ENCODE measurements around the gene TMEM131. TPM values are rescaled to one million over a fixed set of nuclear protein-coding genes. Genes with fewer than 3 reads are reported as not detected.

TMEM131 gene
- total RNA-seq, 1 donor from 2014 or later = 52.9 TPM

DNA sequence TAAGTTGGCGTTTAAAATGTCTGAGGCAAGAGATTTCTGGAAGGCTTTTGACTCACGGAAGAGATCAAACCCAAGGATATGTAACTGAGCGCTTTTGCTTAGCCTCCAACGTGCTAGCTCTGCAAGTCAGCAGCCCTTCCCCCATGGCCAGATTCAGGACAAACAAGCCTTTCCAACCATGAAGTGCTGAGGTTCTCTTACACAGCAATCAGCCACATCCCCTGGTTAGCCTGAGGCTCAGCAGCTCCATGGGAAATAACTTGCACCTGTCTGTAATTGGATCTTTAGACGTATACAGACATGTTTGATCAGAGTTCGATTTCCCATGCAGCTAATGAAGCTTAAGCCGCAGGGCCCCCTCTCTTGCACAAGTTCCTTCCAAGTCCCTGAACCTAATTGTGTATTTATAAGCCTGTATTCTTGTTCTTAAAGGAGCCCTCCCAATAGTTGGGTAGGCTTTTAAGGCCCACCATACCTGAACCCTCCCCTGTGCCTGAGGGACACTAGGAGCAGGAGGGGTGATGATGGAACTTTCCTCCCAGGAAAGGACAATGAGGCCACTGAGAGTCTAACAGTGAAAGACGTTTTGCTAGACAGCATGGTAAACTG is 2.1 kb upstream of the TMEM131 start:
- no peak for DNase-seq (ENCODE audit: low spot score in 2 of 2, unreplicated experiment in 2 of 2)
- H3K4me3 Mint-ChIP-seq = no peak overlapping the region
- H3K27me3 Mint-ChIP-seq (ENCODE audit: low read depth) = no peaks in the 10 kb centered on the region
- TF ChIP-seq, protein P1, sequence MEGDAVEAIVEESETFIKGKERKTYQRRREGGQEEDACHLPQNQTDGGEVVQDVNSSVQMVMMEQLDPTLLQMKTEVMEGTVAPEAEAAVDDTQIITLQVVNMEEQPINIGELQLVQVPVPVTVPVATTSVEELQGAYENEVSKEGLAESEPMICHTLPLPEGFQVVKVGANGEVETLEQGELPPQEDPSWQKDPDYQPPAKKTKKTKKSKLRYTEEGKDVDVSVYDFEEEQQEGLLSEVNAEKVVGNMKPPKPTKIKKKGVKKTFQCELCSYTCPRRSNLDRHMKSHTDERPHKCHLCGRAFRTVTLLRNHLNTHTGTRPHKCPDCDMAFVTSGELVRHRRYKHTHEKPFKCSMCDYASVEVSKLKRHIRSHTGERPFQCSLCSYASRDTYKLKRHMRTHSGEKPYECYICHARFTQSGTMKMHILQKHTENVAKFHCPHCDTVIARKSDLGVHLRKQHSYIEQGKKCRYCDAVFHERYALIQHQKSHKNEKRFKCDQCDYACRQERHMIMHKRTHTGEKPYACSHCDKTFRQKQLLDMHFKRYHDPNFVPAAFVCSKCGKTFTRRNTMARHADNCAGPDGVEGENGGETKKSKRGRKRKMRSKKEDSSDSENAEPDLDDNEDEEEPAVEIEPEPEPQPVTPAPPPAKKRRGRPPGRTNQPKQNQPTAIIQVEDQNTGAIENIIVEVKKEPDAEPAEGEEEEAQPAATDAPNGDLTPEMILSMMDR (IDR thresholded peaks at IDR 0.05; ENCODE audit: unreplicated experiment) = no peak
- H3K9me3 Mint-ChIP-seq = no peaks in the 10 kb centered on the region
- no peaks in the 10 kb centered on the region for H3K36me3 Mint-ChIP-seq
- H3K4me1 Mint-ChIP-seq = peaks cover 24% of the 10 kb centered on the region
- no peak overlapping the region for H3K27ac Mint-ChIP-seq

DNA sequence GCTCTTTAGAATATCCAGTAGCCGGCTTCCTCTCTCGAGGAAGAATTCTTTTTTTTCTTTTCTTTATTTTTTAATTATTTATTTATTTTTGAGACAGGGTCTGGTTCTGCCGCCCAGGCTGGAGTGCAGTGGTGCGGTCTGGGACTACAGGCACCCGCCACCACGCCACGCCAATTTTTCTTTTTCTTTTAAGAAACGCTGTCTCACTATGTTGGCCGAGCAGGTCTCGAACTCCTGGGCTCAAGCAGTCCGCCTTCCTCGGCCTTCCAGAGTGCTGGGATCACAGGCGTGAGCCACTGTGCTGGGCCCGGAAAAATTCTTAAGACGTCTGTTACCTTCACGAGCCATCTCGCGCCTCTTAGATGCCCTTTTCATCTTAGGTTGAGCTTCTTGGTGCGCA is 931 bp upstream of the TMEM131 start:
- Mint-ChIP-seq H3K36me3 (no peaks in the 10 kb centered on the region), H3K4me3 (peak overlapping the region; percentile 83), H3K27me3 (ENCODE audit: low read depth) (no peaks in the 10 kb centered on the region), H3K4me1 (peaks cover 28% of the 10 kb centered on the region), H3K9me3 (no peaks in the 10 kb centered on the region), H3K27ac (peak overlapping the region; percentile 91)
- no peak for DNase-seq (ENCODE audit: low spot score in 2 of 2, unreplicated experiment in 2 of 2)
- TF ChIP-seq, protein P1 (IDR thresholded peaks at IDR 0.05; ENCODE audit: unreplicated experiment) = no peak

DNA sequence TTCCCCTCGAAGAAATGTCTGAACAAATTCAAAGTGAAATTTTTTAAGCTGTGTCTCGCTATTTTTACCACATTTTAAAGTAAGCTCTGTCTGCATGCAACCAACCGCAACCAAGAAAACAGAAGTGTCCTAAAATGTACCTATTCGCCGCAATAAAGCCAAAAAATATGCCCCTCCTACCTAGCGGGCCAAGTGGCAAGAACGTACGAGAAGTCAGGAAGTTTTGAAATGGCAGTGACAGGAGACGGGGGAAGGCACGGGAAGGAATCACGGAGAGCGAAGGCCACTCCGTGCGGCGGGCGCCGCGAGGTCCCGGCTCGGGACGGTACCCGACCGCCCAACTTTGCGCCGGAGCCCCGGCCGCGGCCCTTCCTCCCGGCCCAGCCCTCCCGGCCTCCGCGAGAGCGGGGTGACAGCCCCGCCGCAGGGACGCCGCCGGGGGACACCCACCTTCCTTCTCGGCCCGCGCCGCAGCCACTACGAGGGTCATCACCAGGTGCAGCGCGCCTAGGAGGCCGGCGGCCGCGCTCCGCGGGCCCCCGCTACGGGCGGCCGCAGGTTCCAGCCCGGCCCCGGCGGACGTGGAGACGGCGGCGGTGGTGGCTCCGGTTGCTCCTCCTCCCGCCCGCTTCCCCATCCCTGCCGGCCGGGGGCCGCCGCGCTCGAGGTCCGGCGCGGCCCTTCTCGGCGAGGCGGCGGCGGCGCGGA is 568 bp downstream of the TMEM131 start:
- peak; percentile 33 to 62 for DNase-seq (ENCODE audit: low spot score in 2 of 2, unreplicated experiment in 2 of 2)
- no peaks in the 10 kb centered on the region for H3K27me3 Mint-ChIP-seq (ENCODE audit: low read depth)
- peak overlapping the region; percentile 99 for H3K4me3 Mint-ChIP-seq
- H3K27ac Mint-ChIP-seq = peak overlapping the region; percentile 99
- TF ChIP-seq, protein P1 (IDR thresholded peaks at IDR 0.05; ENCODE audit: unreplicated experiment) = no peak
- H3K36me3 Mint-ChIP-seq = no peaks in the 10 kb centered on the region
- H3K4me1 Mint-ChIP-seq = peaks cover 29% of the 10 kb centered on the region
- H3K9me3 Mint-ChIP-seq = no peaks in the 10 kb centered on the region

DNA sequence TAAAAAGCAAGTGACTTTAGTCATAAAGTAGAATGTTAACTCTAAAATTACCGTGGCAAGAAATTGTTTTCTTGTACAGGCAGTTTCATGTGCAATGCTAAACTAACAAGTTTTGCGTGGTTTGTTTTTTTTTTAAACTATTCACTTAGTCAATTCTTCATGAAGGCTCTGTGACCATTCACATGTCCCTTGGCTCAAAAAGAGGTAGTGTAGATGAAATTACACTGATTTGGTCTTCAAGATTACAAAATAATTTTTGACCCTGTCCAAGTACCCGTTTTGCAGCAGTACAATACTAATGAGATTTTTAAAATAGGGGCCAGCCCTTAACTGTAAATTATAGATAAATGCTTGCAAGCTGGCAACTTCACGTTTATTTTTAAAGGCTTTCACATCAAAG is 1.3 kb downstream of the TMEM131 start:
- Mint-ChIP-seq H3K9me3 (no peaks in the 10 kb centered on the region), H3K4me1 (peaks cover 29% of the 10 kb centered on the region), H3K4me3 (peak overlapping the region; percentile 99), H3K27ac (peak overlapping the region; percentile 99), H3K36me3 (no peaks in the 10 kb centered on the region), H3K27me3 (ENCODE audit: low read depth) (no peaks in the 10 kb centered on the region)
- DNase-seq (ENCODE audit: low spot score in 2 of 2, unreplicated experiment in 2 of 2) = no peak
- TF ChIP-seq, protein P1 (IDR thresholded peaks at IDR 0.05; ENCODE audit: unreplicated experiment) = no peak

DNA sequence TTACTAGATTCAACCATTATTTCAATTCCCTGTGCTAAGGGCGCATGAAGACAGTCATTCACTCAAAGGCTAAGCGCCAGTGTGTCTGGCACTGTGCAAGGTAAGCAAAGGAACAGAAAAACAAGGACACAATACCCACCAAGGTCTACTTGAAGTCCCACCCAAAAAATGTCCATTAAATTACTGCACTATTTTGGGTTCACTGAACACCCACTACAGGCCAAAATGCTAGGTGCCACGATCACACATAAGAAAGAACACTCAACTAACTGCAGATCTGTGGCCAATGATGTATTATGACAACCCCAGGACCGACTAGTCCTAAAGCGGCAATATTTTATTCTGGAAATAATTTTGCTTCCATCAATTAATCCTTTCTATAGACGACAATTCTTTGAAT is 1.8 kb downstream of the TMEM131 start:
- TF ChIP-seq, protein P1 (IDR thresholded peaks at IDR 0.05; ENCODE audit: unreplicated experiment) = no peak
- Mint-ChIP-seq H3K36me3 (no peaks in the 10 kb centered on the region), H3K27ac (peak overlapping the region; percentile 99), H3K4me1 (peaks cover 29% of the 10 kb centered on the region), H3K27me3 (ENCODE audit: low read depth) (no peaks in the 10 kb centered on the region), H3K9me3 (no peaks in the 10 kb centered on the region), H3K4me3 (peak overlapping the region; percentile 99)
- DNase-seq (ENCODE audit: low spot score in 2 of 2, unreplicated experiment in 2 of 2) = no peak

Measured in mesothelial cell of epicardium (in vitro differentiated cells).